GM18511 (cell line): ENCODE data around the gene GPX2.

Source experiments
- ATAC-seq: cut with Tn5 transposase; IDR thresholded peaks from one replicate; pipeline ENCODE4 v1.9.1; 2021; ENCODE audit warnings: mild to moderate bottlenecking, moderate library complexity; ENCODE audit not compliant: unreplicated experiment

GPX2 gene

GRCh38 chr14:64940336-64940910, 2.1 kb downstream of the GPX2 start:
- ATAC-seq, result no peak

DNA sequence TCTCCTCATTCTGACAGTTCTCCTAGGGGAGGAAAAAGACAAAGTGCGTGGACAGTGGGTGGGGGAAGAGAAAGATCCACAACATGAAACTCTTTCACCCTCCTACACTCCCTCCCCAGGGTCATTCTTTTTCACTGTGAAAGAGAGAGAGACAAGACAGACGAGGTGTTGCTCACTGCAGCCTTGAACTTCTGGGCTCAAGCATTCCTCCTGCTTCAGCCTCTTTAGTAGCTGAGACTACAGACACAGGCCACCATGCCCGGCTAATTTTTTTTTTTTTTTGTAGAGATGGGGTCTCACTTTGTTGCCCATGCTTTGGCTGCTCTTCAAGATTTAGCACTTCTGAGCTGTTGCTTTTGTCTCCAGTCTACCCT, 2.7 kb downstream of the GPX2 start:
- no peak for ATAC-seq

GRCh38 chr14:64938972-64939816, 3.4 kb downstream of the GPX2 start:
- ATAC-seq, result no peak

DNA sequence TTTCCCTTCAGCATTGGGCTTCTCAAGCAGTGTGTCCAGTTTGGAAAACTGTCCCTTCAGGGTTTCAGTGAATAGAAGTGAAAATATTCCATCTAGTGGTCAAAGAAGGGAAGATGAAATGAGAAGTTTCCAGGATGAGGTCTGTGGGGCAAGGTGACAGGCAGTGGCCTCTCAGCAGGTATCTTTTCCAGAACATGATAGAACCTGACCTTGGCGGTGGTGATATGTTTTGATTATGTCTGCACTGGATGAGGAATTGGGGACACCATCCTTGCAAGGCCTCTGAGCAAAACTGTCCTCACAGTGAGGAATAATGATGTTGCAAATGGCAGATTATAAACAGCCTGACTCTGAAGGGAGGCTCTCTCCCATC, 4.7 kb downstream of the GPX2 start:
- no peak for ATAC-seq

- no peak for ATAC-seq
Observed at GRCh38 chr14:64937171-64937820, 5.2 kb downstream of the GPX2 start.

DNA sequence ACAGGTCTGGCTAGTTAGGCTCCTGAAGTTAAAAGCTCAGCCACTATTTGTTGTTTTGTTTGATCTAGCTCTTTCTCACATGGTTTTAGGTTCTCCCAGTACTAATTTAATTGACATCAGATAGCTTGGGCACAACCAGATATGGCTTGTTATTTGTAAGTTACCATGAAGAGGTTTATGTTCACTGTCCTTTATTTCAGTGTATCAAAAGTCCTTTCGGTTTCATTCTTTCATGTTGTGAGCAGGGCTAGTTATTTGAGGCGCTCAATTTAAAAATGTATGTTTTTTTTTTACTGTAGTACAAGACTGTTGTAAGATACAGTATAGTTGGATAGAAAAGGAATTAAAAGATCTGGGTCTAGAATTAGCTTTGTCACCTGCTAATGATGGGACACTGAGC, 7.0 kb downstream of the GPX2 start:
- ATAC-seq, result no peak

DNA sequence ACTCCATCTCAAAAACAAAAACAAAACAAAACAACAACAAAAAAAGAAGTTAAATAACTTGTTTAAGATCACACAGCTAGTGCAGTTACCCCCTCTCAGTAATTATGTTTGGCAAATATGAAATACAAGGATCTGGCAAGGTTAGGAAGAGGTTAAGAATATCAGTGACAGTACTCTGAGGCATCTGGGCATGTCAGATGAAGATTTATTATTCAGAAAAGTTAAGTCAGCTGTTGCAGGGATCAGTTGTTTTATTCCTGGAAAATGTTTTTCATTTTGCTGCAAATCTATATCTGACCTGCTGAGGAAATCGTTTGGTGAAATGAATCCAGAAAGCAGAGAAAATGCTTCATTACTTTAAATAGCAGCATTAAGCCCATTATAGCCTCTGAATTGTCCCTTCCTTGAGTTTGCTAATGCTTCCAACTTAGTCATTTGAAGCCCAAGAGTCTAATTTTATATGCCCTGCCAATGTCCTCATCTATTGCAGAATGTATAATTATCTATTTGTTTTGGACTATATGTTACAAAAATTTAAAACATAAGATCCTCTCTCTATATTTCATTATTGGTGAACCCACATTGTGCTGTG, 8.1 kb downstream of the GPX2 start:
- no peak for ATAC-seq

DNA sequence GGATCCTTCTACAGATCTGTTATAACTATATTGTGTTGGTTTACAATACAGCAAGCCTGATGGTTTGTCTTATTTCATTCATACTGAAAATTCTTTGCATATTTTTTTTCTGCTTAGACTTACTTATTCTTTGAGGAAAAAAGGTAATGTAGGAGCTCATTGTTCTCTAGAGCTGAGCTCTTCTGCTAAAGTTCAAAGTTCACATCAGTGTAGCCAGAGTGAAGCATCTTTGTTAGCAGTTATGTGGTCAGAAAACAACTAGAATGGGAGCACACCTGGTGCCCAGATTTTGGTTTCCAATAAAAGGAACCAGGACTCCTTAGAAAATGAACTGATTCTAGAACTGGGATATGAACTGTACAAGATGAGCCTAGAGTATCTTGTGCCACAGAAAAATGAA, 10.3 kb downstream of the GPX2 start:
- no peak for ATAC-seq

DNA sequence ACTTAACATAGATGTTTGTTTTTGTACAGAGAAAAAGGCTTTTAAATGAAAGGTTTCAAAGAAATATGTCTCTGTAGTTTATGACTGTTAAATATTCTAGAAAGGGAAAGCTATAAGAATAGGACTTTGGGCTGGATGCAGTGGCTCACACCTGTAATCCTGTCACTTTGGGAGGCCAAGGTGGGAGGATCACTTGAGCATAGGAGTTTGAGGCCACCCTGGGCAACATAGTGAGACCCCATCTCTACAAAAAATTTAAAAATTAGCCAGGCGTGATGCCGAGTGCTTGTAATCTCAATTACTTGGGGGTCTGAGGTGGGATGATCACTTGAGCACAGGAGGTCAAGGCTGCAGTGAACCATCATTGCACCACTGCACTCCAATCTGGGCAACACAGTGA, 11.4 kb downstream of the GPX2 start:
- ATAC-seq, result no peak

GRCh38 chr14:64930085-64930843, 12.3 kb downstream of the GPX2 start:
- no peak for ATAC-seq

- ATAC-seq, result no peak
Observed at GRCh38 chr14:64929014-64929359, 13.6 kb downstream of the GPX2 start.

GRCh38 chr14:64928239-64929013, 14.1 kb downstream of the GPX2 start:
- ATAC-seq, result peak; percentile 87

DNA sequence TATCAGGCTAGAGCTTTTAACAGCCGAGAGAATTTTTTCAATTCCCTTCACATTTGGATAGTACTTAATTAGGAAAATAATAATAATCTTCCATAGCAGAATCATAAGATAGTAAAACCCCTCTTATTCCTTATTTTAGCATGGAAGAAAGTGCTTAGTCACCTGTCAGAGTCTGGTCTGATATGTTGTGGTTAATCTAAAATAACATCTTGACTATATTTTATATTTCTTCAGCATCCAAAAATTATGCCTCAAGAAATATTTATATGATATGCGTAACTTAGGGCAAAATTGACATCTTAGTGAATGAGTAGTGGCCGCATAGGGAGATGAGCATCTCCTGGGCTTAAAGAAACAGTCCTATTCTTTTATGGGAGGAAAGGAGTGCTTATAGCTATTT, 15.5 kb downstream of the GPX2 start:
- no peak for ATAC-seq

DNA sequence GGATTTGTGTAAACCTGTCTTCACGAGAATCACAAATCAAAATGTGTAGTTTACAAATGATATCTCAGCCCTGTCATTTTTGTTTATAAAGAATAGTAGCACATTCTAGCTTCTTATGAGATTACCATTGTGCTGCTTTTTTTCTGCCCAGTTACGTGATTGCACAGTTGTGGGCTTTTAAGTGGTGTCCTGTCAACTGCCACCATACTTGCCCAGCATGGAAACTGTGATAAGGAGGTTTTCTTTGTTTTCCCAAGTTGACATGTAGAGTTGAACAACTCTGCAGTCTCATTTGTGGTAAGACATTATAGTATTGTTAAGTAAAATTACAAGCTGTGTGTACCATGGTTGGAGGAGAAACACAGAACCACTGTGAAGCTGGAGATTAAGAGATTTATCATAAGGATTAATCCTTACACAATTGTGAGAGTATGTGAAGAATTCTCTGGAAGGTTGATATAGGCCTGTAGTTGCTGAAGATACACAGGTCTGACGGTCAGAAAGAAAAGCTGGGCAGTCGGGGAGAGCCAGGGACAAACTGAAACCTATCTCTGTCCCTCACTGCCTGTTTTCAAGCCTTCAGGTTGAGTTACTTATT, 16.0 kb downstream of the GPX2 start:
- no peak for ATAC-seq

DNA sequence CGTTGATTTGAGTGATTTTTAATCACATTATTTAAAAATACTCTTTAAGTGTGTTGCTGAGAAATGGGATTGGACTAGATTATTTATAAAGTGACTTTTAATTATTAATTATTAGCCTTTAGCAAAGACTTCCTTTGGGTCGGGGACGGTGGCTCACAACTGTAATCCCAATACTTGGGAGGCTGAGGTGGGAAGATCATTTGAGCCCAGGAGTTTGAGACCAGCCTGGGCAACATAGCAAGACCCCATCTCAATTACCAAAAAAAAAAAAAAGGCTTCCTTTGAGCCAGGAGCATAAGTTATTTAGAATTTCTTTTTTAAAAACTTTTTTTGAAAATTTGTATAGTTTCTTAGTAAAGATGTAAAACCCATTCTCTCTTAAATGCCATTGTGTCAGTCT, 19.5 kb downstream of the GPX2 start:
- no peak for ATAC-seq

DNA sequence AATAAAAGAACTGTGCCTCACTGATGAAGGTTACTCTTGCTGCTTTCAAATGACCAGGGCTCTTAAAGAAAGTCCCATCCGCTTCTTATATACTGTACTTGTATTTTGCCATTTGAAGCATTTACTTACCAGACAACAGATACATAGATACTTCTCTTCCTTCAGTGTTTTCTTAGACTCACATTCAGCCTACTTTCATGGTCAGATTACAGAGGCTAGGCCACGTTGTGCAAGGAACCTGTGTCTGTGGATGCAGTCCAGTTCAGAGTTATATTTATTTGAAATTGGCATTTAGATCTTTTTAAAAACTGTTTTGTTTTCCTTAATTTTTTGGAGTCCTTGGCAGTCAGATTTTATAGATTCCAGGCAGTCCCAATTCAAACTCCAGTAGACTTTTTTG, 22.1 kb downstream of the GPX2 start:
- no peak for ATAC-seq

DNA sequence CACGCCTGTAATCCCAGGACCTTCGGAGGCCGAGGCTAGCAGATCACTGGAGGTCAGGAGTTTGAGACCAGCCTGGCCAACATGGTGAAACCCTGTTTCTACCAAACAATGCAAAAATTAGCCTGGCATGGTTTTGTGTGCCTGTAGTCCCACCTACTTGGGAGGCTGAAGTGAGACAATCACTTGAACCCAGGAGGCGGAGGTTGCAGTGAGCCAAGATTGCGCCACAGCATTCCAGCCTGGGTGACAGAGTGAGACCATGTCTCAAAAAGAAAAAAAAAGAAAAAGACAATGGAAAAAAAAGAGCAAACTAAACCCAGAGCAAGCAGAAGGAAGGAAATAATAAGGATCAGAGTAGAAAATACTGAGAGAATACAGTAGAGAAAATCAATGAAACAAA, 22.9 kb downstream of the GPX2 start:
- ATAC-seq, result no peak

DNA sequence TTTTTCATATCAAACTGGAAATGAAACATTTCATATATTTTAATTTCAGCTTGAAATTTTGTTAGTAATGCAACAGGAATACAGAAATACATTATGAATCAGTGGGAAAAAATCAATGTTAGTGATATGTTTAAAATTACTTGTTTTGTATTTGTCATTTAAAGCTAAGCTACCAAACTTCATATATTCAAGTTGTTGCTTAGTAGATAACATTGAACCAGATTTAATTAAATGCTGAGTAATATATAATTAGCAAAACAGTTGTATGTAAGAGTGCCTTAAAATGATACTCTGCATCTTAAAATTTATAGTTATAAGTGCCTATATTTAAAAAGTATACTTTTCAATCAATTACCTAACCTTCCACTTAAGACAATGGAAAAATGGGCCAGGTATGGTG, 23.3 kb downstream of the GPX2 start:
- no peak for ATAC-seq

- no peak for ATAC-seq
Observed at GRCh38 chr14:64918216-64918615, 24.3 kb downstream of the GPX2 start.

DNA sequence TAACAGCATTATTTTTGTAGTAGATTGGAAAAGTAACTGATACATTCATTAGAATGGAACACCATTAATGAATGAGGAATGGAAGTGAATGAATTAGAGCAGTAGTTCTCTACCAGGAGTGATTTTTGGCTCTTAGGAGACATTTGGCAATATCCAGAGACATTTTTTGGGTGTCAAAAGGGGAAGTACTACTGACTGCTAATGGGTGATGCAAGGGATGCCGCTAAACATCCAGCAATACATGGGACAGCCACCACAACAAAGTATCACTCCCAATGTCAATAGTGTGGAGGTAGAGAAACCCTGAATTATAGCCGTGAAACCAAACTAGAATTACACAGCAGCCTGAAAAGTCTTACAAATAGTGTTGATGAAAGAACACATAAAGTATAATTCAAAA, 26.7 kb downstream of the GPX2 start:
- no peak for ATAC-seq
